ENCODE data around the gene CDIPT.
A peak's percentile ranks its signal among the peaks of the same experiment; 100 is the strongest.

The CDIPT gene

DNA sequence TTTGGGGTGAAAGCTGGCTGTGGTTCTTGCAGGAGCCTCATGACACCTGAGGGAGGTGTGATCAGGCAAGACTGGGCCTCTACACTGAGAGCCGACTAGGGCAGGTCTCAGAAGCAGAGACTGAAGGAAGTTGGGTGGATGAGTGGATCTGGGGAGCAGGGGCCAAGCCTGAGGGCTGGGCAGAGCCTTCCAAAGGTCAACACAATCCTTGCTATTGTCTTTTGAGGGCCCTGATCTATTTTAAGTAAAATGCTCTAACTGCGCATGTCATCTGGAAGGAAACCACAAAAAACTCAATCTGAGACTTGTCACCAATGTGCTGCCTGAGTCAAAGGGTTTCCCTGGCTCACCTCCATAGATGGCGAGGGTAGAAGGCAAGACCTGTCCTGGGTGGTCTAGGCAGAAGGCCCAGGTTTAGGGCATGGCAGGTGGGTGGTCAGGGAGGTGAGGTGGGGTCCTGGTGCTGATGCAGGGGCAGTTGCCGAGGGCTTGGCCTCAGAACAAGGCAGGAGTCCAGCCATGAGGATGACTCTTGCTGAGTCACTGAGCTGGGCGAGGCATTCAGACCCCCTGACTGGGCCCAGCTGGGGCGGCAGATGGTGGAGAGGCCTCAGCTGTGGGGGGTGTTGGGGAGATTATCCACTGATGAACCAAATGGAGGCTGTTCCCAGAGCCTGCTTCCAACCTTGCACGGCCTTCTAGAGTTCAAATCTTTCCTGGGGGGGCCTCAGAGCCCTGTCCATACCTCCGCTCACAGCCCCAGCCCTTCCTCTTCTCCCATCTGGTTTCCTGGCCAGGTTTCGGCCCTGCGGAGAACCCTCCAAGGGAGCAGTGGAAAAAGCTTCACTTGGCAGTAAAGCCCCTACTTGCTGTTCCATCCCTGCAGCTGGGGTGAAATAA, 37.6 kb downstream of the CDIPT start:
- DNase-seq: peak in 1 of 2 experiments; percentile 19

DNA sequence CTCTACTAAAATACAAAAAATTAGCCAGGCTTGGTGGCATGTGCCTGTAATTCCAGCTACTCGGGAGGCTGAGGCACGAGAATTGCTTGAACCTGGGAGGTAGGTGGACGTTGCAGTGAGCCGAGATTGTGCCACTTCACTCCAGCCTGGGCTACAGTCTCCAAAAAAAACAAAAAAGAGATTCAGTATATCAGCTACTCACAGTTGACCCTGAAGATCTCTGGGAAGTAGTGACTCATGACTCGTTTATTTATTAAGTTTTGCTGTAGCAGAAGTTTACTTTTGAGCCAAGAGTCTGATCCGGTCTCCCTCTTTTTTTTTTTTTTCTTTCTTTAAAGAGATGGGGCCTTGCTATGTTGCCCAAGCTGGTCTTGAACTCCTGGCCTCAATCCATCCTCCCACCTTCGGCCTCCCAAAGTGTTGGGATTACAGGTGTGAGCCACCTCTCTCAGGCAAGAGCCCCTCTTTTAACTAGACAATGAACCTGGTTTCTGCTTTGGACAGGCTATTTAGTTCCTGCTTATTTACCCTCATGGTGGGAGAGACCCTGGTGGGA, 38.4 kb downstream of the CDIPT start:
- no peak for DNase-seq

DNA sequence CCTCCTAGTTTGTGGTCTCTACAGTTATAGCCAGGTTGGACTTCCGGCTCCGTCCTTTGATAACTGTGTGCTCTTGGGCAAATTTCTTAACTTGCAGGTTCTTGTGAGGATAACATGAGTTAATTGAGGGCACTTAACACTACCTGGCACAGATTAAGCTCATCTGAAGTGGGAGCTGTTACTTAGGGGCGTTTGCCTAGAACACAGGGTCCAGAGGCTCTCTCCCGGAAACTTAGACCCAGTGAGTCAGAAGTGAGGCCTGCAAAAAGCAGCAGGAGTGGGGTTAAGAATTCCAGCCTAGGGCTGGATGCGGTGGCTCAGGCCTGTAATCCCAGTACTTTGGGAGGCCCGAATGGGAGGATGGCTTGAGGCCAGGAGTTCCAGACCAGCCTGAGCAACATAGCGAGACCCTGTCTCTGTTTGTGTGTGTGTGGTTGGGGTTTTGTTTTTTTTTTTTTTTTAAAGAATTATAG, 41.3 kb downstream of the CDIPT start:
- DNase-seq: no peak

DNA sequence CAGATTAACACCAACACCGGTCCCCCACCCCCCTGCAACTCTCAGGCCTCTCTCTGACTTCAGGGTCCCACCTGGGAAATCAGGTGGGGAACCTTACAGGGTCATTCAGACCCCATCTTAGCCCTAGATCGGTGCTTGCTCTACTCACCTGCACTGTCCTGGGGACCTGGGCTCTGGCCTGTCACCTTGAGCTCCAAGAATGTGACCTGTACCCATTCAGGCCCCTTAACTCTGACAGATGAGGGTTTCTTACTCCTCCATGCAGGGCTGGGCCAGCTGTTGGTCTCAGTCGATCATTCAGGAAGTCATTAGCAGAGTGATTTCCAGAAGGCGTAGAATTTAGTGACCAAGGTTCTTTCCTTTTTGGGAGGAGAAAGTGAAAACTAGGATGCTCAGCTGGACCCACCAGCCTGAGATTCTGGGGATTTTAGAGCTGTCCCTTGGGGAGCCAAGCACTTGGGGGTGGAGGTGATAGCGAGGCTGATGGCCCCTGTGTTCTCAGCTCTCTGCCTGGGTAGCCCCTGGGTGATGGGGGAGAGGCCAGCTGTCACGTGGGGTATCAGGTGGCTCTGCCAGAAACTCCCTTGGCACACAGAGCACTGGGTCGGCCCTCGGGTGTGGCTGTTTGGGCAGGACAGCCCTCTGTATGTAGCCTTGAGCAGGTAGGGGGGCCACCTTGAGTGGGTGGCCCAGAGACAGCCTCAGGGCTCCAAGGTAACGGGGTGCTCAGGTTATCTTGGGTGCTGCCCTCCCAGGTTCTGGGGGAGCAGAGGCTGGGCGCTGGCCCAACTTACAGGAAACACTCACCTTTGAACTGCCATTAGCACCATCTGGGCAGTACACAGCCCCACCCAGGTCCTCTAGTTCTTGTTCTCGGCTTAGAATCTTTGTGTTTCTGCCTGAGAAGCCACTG, 42.0 kb downstream of the CDIPT start:
- no peak for DNase-seq

DNA sequence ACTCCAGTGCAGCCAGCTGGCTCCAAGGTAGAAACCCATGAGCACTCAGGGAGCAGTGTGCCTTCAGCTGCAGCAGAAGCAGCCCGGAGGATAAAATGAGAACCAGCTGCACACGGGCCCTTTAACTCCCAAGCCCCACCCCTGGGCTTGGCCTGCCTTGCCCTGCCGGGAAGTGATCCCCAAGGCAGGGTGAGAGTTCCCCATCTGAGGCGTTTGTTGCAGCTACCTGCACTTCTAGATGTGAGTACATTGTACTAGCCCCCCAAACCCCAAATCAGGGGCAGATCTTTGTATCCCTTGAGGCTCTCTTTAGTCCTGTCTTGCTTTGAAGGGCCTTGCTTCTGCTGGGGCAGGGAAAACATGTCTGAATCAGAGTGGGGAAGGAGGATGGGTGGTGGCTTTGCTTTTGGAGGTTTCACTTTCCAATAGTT, 42.7 kb downstream of the CDIPT start, which contains the start of gene MVP:
Gene MVP (plus strand): TSS at position 192 of the 431 bp plus-strand sequence. CDS start 10,088 bp downstream, outside the sequence.
- peak; percentile 71 to 72 for DNase-seq

DNA sequence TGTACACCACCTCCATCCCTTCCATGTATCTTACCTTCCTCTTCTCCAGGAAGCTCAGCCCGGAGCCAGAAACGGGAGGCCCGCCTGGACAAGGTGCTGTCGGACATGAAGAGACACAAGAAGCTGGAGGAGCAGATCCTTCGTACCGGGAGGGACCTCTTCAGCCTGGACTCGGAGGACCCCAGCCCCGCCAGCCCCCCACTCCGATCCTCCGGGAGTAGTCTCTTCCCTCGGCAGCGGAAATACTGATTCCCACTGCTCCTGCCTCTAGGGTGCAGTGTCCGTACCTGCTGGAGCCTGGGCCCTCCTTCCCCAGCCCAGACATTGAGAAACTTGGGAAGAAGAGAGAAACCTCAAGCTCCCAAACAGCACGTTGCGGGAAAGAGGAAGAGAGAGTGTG, 43.5 kb downstream of the CDIPT start:
- DNase-seq: no peak

DNA sequence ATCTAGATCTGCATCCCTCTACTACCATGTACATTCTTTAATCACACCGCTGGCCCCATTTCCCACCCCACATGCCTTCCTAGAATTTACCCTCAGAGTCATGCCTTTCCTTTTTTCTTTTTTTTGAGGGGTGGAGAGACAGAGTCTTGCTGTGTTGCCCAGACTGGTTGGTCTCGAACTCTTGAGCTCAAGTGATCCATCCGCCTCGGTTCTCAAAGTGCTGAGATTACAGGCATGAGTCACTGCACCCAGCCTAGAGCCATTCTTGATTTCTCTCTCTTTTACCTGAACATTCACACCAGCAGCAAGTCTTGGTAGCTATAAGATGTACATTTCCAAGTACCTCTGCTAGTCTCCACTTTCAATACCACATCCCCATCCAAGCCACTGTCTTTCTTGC, 44.9 kb downstream of the CDIPT start:
- DNase-seq: no peak

DNA sequence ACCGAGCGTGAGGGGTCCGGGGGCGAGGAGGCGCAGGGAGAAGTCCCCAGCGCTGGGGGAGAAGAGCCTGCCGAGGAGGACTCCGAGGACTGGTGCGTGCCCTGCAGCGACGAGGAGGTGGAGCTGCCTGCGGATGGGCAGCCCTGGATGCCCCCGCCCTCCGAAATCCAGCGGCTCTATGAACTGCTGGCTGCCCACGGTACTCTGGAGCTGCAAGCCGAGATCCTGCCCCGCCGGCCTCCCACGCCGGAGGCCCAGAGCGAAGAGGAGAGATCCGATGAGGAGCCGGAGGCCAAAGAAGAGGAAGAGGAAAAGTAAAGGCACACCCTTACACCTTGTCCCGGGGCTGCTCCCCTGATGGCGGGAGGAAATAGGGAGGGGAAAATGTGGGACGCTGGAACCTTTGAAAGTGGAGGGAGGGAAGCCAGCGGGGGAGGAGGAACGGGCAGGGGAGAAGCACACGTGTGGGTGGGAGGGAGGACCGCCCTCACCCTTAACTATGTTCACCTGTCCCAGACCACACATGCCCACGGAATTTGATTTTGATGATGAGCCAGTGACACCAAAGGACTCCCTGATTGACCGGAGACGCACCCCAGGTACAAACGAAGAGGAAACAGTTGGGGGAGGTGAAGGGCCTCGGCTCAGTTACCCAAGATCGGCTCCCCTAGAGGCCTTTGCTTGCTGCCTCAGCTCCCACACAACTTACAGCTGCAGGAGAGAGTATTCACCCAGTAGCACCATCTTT, 46.2 kb downstream of the CDIPT start:
- DNase-seq: peak; percentile 34 to 70

DNA sequence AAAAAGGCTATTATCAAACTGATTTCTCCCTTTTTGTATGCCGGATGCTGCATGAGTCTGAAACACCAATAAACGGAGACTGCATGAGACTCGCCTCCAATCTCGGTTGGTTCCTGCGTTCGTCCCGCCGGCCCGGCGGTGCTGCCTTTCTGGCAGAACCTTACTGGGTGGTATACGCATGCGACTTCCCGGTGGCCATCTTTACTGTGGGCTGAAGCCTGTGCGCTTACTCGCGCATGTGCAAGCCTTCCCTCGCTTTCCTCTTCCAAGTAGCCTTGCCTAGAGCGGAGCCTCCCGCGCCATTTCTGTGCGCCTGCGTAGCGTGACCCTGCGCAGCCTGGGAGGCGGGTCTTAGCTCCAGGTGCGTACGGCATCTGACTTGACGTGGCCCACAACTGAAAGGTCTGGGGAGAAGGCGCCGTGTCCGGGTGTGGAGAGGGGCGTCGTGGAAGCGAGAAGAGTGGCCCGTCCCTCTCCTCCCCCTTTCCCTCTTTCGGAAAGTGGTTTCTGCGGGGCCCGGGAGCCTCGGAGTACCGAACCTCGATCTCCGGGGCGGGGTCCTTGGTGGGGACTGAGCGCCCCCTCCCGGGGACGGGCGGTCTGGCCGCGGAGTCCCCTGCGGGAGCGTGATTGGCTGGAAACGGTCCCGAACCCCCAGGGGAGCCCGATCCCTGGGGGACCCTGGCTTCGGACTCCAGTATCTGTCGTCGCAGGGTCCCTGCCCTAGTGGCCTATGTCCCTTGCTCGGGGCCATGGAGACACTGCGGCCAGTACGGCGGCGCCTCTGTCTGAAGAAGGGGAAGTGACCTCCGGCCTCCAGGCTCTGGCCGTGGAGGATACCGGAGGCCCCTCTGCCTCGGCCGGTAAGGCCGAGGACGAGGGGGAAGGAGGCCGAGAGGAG, 47.0 kb downstream of the CDIPT start, which contains the start of gene PAGR1:
Gene PAGR1 (plus strand): TSS at position 360 of the 901 bp plus-strand sequence. CDS start 374 bp downstream, at position 734.
- peak; percentile 97 to 99 for DNase-seq

DNA sequence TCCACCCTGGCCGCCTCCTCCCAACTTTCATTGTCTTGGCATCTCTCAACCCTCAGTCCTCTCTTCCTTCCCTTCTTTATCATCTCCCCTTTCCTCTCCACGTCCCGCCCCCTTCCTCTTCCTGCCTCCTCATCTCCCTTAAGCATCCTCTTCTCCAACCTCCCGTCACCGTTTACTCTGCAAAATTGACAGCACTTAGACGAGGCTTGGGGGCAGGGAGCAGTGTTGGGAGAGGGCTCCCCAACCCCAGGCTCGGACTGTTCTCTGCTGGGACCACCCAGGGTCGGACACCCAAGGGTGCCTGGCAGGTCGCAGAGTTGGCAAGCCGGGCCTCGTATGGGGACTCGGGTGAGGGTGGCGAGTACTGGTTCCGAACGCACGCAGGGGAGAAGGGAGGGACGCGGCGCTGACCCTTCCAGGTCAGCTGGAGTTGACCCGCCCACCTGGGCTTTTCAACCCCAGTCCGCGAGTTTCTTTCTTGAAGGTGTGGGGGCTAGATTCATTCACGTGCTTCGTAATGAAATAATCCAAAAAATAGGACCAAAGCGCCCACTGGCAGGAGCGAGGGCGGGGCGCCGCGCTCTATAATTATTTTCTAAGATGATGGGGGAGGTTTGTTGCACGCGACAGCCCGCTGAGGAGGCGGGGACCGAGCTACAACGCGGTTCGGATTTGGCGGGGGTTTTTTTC, 47.8 kb downstream of the CDIPT start:
- no peak for DNase-seq

DNA sequence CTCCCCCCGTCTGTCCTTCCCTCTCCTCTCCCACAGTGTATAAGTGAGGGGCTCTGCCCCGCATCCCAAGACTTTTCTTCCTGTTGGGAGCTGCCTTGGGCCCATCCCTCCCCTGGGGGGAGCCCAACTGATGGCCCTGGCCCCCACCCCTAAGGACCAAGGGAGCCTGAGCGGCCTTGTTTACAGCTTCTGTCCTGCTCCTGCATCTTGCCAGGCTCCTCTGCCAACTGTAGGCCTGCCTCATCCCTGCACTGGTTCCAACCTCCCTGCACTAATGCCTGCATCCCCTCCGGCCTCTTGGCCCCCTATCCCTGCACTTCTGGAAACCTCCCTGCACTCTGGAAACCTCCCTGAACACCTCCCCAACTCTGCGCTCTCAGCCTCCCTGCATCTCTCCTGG, 48.4 kb downstream of the CDIPT start:
- no peak for DNase-seq

DNA sequence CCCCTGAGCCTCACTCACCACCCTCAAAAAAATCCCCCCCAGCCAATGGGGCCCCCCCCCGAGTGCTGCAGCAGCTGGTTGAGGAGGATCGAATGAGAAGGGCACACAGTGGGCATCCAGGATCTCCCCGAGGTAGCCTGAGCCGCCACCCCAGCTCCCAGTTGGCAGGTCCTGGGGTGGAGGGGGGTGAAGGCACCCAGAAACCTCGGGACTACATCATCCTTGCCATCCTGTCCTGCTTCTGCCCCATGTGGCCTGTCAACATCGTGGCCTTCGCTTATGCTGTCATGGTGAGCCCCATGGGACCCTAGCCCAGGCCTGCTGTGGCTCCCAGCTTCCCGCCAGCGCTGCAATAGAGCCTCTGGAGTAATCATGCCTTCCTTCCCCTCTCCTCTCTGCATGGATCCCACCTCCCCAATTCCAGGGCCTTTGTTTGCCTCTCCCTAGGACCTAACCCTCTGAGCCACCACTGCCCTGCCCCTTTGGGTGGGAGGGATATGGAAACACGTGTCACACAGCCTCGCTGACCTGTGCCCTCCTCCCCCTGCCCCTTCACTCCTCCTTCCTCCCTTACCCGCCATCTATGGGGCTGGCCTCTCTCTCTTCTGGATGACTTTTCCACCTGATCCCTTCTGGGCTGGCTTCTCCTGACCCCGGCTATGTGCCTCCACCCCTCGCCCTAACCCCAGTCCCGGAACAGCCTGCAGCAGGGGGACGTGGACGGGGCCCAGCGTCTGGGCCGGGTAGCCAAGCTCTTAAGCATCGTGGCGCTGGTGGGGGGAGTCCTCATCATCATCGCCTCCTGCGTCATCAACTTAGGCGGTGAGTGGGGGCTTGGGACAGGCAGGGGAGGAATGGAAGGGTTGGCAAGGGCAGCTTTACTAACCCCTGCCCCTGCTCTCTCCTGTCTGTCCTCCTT, 49.1 kb downstream of the CDIPT start:
- no peak for DNase-seq

DNA sequence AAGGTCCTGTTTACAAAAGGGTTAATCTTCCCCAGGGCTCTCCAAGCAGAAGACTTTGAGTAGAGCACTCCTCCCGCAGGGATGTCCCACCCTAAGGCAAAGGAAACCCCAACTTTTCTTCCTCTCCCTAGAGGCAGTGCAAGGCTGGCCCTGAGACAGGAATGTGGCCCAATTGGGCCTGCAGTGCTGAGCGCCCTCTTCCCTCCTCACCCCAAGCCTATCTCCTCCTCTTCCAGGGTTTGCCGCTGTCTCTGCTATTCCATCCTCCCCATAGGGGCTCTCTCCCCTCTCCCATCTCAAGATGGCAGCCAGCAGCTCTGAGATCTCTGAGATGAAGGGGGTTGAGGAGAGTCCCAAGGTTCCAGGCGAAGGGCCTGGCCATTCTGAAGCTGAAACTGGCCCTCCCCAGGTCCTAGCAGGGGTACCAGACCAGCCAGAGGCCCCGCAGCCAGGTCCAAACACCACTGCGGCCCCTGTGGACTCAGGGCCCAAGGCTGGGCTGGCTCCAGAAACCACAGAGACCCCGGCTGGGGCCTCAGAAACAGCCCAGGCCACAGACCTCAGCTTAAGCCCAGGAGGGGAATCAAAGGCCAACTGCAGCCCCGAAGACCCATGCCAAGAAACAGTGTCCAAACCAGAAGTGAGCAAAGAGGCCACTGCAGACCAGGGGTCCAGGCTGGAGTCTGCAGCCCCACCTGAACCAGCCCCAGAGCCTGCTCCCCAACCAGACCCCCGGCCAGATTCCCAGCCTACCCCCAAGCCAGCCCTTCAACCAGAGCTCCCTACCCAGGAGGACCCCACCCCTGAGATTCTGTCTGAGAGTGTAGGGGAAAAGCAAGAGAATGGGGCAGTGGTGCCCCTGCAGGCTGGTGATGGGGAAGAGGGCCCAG, 50.0 kb downstream of the CDIPT start:
- DNase-seq: no peak

DNA sequence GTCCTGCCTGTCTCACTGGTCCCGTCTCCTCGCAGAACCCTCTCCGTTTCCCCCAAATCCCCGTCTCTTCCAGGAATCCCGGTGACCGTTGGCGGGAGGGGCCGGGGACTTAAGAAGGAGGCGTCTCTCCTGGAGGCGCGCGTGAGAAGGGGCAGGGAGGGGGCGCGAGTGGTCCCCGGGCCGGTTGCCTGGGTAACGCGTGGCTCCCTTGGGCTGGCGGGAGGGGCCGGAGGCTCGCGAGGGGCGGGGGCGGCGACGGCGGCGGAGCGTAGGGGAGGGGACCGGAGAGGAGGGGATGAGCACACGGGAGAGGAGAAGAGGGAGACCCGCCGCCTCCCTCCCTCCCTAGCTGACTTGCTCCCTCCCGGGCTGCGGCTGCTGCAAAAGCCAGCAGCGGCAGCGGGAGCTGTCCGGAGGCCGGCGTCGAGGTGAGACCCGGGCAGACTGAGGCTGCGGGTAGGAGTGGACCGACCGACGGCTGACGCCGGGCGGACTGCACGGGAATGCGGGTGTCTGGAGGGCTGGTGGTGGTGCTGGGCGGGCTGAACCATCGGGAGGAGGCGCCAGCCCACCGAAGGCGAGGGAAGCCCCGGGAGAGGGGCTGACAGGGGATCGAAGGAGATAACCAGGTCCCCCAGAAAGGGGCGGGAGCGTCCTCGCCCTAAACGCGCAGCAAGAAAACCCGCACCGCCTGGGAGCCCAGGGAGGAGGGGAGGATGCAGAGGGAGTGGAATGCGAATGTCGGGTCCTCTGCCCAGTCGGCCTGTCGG, 50.9 kb downstream of the CDIPT start, which contains the start of gene PRRT2:
Gene PRRT2 (plus strand): TSS at position 298 of the 770 bp plus-strand sequence. CDS start 862 bp downstream, outside the sequence.
- peak; percentile 24 to 31 for DNase-seq

DNA sequence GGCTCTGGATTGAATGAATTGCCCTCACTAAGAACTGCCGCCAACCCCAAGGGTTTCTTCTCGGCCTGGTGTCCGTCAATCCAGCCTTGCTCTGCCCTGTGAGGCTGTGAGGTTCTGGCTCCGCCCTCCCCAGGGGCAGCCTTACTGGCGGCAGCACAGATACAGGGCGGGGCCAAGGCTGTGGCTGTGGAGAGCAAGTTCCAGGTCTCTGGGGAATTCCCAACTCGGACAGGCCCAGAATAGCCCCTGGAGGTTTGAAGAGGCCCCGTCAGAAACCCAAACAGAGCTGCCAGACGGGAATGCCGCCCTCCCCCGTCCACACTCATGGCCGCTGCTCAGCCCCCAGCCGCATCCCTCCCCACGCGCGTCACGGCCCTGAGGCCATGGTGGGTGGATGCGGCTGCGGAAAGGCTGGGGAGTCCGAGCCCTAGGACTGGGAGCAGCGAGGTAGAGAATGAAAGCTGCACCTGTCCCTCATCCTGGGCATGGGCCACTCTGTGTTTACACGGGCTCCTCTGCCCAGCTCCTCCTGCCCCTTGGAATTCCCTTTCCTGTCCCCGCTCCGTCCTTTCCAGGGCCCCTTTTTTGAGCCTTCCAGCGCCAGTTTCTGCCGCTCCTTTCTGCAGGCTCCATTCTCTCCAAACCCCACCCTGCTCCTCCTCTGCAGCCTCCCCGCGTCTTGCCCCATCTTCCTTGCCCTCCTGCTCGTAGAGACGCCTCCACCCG, 51.7 kb downstream of the CDIPT start:
- DNase-seq: peak; percentile 89 to 96

DNA sequence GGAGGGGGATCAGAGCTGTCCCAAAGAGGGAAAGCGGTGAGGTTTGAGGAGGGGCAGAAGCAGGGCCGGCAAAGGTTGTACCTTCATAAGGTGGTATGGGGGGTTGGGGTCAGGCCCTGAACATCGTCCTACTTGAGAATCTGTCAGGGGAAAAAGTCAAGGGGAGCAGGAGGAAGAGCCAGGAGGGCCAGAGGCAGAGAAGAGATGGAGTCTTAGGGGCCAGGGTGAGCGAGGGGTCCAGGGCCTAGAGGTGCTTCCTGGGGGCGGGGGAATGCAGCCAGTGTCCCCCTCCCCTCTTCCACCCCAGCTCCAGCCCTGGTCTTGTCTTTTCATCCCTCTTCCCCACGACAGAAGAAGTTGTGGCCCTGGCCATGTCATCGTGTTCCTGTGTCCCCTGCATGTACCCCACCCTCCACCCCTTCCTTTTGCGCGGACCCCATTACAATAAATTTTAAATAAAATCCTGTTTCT, 52.3 kb downstream of the CDIPT start:
- no peak for DNase-seq
